ENCODE data around the gene SAP30.

DNA sequence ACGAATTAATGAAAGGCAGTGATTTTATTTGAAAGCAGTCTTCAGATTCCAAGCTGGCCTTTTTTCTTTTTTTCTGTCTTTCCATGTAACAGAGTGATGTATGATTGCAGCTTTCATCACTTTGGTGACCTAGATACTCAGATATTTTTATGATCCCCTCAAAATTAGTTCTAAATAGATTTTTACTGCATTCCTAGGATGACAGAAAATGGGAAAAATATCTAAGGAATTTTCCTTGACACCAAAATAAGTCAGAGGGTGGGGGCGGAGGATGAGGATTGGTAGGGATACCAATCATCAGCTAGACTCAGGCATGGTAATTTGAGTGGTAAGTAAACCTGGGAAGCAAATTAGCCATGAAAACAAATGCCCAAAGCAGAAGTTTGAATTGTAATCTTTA is 24.7 kb upstream of the SAP30 start:
- TF ChIP-seq, protein P1, sequence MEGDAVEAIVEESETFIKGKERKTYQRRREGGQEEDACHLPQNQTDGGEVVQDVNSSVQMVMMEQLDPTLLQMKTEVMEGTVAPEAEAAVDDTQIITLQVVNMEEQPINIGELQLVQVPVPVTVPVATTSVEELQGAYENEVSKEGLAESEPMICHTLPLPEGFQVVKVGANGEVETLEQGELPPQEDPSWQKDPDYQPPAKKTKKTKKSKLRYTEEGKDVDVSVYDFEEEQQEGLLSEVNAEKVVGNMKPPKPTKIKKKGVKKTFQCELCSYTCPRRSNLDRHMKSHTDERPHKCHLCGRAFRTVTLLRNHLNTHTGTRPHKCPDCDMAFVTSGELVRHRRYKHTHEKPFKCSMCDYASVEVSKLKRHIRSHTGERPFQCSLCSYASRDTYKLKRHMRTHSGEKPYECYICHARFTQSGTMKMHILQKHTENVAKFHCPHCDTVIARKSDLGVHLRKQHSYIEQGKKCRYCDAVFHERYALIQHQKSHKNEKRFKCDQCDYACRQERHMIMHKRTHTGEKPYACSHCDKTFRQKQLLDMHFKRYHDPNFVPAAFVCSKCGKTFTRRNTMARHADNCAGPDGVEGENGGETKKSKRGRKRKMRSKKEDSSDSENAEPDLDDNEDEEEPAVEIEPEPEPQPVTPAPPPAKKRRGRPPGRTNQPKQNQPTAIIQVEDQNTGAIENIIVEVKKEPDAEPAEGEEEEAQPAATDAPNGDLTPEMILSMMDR (conservative IDR thresholded peaks at IDR 0.05; ENCODE audit: low read depth, low read length): no peak
- TF ChIP-seq MXI1 (IDR thresholded peaks at IDR 0.05; ENCODE audit: borderline replicate concordance, low read depth, low read length) (no peak), RFX5 (IDR thresholded peaks at IDR 0.05; ENCODE audit: low read depth, low read length) (no peak), POLR2A (IDR thresholded peaks at IDR 0.05; ENCODE audit: low read depth, low read length) (no peak)
- TF ChIP-seq, protein P2, sequence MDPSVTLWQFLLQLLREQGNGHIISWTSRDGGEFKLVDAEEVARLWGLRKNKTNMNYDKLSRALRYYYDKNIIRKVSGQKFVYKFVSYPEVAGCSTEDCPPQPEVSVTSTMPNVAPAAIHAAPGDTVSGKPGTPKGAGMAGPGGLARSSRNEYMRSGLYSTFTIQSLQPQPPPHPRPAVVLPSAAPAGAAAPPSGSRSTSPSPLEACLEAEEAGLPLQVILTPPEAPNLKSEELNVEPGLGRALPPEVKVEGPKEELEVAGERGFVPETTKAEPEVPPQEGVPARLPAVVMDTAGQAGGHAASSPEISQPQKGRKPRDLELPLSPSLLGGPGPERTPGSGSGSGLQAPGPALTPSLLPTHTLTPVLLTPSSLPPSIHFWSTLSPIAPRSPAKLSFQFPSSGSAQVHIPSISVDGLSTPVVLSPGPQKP (IDR thresholded peaks at IDR 0.05; ENCODE audit: borderline replicate concordance, low read depth, low read length): no peak
